Activated CD4-positive, alpha-beta T cell treated with anti-CD3 and anti-CD28 coated beads, Interleukin-2, Interleukin-4, amounts not matched to agents 100 ng/mL and 50 ng/mL, durations not matched to agents 16 hours and 8 hours (primary cell): Measurements from ENCODE around the gene DLG2.

ENCODE experiments used
- DNase-seq: peaks from one replicate; pipeline ENCODE4 v3.0.0-alpha.2; 2020; ENCODE audit warnings: low spot score

The DLG2 gene

GRCh38 chr11:84106541-84106940 lies 1520.6 kb downstream of the DLG2 start:
- no peak for DNase-seq

DNA sequence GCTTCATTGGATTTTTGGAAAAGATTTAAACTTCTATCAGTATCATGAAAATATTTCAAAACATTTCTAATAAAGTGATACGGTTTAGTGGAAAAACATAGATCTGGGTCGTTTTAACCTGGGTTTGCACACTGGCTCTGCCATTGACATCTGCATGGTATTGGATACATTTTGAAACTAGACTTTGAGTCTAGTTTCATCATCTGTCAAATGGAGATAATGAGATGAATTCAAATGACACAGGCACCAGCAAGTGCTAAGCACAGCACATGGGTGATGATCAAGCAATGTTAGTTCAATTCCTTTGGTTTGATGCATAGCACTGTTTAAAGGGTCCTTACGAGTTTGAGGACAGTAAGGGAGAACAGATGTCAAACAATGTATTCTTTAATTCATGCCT lies 1522.0 kb downstream of the DLG2 start:
- DNase-seq = no peak

GRCh38 chr11:84103096-84103495 lies 1524.0 kb downstream of the DLG2 start:
- no peak for DNase-seq

GRCh38 chr11:84097186-84097585 lies 1530.0 kb downstream of the DLG2 start:
- DNase-seq = no peak

DNA sequence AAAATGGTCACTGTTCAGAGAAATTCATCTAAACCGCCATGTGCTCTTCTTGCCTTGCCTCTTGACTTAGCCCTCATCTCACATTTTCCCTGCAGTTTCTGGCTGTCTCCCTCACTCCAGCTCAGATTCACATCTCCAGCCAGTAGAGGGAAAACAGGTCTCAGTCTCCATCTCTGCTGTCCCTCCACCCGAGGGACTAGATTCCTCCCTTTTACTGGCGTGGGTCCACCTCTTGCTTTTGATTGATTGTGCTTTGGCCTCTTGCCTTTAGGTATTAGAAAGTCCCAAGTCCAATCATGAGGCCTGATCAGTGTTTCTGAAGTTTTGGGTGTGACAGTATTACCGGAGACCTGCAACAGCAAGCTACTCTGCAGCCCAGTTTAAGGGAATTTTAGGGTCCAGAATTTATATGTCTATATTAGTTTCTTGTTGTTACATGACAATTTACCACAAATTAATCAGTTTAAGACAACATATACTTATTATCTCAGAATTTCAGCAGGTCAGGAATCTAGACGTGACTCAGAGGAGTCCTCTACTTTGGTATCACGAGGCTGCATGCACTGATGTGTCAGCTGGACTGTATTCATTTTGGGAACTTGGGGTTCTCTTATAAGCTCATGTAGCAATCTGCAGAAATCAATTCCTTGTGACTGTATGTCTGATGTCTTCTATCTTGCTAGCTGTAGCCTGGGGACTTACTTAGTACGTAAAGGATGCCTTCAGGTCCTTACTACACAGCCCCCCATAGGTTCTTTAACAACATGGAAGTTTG lies 1535.7 kb downstream of the DLG2 start:
- DNase-seq = no peak

- no peak for DNase-seq
Measured at GRCh38 chr11:84089072-84090057, 1537.8 kb downstream of the DLG2 start.

DNA sequence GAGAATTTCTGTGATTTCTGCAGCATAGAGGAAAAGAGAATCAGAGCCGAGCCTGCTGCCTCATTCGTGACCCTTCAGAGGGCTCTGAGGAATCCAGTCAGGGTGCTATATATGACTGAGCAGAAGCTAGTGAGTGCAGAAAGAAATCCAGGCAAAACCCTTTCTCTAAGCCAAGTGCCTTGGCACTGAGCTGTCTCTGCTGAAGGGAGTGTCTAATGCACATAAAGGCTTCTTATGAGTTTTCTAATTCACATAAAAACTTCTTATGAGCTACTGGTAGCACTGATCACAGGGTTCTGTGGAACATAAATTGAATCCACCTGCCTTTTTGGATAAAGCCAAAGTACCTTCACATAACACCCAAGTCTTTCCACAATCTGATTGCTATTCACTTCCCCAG lies 1555.3 kb downstream of the DLG2 start:
- DNase-seq = no peak

DNA sequence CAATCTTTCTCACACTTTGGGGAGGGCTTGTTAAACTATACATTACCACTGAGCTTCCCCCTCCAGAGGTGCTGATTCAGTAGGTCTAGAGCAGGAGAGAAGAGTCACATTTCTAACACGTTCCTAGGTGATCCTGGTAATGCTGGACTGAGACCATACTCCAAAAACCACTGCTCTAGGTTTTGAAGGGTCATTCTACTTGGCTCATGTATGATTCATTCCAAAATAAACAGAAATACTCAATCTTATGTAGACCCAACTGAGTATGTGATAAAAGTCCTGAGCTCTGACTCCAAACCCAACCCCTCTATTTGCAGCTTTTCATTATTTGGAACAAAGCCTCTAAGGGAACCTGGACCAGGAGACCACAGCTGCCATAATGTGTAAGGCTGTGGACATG lies 1558.1 kb downstream of the DLG2 start:
- DNase-seq = no peak

- no peak for DNase-seq
Measured at GRCh38 chr11:84061726-84062125, 1565.4 kb downstream of the DLG2 start.

GRCh38 chr11:84056653-84057376 lies 1570.3 kb downstream of the DLG2 start:
- no peak for DNase-seq

DNA sequence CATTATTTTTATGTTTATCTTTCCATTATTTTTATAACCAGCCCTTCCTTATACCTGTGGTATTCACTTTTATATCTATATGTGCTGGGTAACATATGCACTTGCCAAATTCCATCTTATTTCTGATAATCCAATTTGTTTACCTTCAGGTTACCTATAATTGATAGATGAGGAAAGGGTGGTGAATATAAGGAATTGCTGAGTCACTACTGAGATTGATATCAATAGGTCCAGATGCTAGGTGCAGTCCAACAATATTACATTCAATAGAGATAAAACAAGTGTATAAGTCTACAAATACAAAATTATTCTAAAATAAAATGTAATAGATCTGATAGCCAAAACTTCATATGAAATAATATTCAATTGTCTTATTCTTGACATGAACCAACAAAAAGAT lies 1582.0 kb downstream of the DLG2 start:
- DNase-seq = no peak

DNA sequence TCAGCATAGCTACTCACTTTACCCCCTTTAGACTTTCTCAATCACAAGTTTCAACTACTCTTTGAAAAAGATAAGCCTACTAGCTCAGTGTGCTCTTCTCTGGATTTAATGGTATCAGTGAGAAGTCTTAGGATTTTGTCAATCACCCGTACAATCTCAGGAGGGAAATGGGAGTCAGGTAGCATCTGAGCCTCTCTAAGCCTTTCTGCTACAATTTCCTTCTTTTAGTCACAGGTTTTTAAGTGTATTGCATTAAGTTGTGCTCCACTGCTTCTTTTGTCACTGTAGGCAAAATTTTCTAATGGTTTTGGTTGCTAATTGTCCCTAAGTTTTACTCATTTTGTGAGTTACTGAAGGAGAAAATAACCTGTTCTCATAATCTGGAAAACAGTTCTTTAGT lies 1582.4 kb downstream of the DLG2 start:
- DNase-seq = no peak

- DNase-seq = no peak
Measured at GRCh38 chr11:84036664-84037194, 1590.4 kb downstream of the DLG2 start.

GRCh38 chr11:84035645-84036044 lies 1591.5 kb downstream of the DLG2 start:
- no peak for DNase-seq

DNA sequence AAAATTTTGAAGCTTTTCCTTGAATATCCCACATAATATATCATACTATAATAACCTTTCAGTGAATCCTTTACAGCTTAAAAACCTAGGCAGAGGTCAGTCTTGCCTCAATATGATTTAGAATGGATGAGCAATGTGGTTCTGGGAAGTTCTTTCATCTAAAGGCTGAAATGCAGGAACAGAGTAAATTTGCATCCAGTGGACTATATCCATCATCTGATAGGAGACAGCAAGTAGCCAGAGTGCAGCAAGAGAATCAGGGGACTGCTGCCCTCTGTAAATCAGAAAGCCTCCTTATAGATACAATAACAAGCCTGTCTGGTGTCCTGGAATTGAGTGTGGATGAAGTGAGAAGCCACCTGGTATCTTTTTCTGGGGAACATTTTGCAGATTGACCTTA lies 1592.7 kb downstream of the DLG2 start:
- no peak for DNase-seq

GRCh38 chr11:84024266-84024665 lies 1602.9 kb downstream of the DLG2 start:
- no peak for DNase-seq

DNA sequence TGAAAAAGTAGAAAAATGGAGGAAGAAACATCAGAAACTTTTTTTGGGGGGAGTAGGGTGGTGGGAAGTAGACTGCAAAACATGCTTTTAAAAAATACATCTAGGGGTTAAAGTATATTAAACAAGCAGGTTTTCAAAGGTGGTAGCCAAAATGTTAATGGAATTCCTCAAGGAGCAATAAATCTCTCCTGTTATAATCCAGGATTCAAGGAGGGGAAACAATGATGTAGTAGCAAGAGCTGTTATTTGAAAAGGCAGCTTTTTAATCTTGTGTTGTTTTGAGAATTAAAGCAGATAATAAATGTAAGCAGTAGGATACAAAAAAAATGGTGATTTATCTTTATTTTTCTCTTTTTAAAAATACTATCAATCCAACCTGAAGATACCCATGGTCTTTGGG lies 1604.4 kb downstream of the DLG2 start:
- DNase-seq = no peak

- no peak for DNase-seq
Measured at GRCh38 chr11:84022201-84022600, 1604.9 kb downstream of the DLG2 start.

GRCh38 chr11:84021291-84021690 lies 1605.9 kb downstream of the DLG2 start:
- no peak for DNase-seq

GRCh38 chr11:84019571-84020194 lies 1607.5 kb downstream of the DLG2 start:
- no peak for DNase-seq

- DNase-seq = no peak
Measured at GRCh38 chr11:84014539-84014938, 1612.6 kb downstream of the DLG2 start.
